Hematopoietic multipotent progenitor cell treated with erythropoietin and hydrocortisone succinate and interleukin-3 and kit ligand, for 8 days (in vitro differentiated cells): ENCODE results near the gene TOLLIP.

Experiments
- DNase-seq: peaks from one replicate; pipeline ENCODE4 v3.0.0-alpha.2; 2015

TOLLIP gene

DNA sequence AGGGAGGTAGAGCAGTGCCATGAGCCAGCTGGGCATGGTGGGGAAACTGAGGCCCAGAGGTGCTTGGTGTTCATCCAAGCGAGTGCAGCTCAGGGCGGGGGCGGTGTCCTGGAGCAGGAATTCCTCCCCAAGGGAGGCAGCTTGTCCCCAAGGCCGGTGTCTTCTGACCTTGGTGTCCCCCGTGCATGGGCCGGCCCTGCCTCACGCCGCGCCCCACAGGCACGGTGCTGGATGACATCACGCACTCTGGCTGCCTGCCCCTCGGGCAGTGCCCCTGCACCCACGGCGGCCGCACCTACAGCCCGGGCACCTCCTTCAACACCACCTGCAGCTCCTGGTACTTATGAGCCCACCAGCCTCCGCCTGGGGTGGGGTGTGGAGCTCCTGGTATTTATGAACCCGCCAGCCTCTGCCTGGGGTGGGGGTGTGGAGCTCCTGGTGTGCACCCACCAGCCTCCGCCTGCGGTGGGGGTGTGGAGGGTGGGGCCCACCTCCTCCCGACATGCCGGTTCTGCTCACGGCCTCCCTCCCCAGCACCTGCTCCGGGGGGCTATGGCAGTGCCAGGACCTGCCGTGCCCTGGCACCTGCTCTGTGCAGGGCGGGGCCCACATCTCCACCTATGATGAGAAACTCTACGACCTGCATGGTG is 79.8 kb downstream of the TOLLIP start:
- DNase-seq: no peak

DNA sequence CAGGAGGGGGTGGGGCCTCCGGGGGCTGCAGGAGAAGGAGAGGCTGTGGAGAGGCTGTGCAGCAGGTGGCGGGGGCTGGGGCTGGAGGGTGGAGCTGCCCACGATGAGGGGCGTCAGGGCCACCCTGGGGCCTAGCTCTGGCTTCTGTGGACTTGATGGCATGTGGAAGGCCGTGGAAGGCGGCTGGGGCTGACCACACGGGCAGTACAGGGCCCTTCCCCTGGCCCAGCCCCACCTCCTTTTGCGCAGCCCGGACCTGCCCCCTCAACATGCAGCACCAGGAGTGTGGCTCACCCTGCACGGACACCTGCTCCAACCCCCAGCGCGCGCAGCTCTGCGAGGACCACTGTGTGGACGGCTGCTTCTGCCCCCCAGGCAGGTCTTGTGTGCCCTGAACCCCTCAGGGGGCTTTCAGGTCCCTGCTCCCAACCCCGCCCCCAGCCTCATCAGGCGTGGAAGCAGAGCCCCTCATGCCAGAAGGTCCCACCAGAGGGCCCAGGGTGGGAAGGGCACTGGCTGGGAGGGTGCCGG is 80.4 kb downstream of the TOLLIP start:
- no peak for DNase-seq

DNA sequence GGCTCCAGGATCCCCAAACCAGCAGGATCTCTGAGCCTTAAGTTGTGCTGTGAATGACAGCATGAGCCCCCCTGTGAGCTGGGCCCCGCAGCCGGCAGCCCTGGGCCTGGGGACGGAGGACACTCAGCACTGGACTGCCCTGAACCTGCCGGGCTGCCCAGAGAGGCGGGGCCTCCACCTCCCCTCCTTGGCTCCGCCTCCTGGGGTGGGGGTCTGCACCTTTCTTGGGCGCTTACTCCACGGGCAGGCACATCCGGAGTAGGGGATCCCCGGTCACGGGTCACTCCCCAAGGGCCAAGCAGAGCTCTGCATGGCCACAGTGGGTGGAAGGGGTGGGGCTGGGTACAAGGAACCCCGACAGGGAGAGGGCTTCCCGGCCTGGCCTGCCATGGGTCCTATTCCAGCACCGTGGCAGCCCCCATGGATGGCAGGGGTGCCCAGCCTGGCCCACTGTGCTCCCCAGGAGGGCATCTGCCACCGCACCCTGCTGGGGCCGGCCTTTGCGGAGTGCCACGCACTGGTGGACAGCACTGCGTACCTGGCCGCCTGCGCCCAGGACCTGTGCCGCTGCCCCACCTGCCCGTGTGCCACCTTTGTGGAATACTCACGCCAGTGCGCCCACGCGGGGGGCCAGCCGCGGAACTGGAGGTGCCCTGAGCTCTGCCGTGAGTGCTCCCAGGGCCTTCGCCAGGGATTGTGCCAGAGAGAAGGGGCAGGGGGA is 81.2 kb downstream of the TOLLIP start:
- no peak for DNase-seq

DNA sequence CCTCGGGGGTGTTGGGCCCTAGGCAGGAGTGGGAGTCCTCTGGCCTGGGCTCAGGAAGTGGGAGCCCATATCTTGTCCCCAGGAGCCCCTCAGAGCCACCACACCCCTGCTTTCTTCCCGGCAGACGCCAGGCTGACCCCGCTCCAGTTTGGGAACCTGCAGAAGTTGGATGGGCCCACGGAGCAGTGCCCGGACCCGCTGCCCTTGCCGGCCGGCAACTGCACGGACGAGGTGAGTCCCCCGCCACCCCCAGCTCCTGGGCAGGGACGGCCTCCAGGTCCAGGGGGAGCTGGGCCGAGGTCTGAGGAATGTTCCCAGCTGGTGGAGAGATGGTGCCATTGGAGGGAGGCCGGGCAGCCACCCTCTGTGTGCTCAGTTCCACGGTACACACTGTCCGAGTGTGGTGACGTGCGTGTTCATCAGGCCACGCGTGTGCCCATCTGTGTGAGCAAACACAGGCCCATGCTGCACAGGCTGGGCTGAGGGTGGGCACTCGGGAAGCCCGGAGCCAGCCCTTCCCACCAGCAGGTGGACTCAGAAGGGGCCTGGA is 81.8 kb downstream of the TOLLIP start:
- no peak for DNase-seq

DNA sequence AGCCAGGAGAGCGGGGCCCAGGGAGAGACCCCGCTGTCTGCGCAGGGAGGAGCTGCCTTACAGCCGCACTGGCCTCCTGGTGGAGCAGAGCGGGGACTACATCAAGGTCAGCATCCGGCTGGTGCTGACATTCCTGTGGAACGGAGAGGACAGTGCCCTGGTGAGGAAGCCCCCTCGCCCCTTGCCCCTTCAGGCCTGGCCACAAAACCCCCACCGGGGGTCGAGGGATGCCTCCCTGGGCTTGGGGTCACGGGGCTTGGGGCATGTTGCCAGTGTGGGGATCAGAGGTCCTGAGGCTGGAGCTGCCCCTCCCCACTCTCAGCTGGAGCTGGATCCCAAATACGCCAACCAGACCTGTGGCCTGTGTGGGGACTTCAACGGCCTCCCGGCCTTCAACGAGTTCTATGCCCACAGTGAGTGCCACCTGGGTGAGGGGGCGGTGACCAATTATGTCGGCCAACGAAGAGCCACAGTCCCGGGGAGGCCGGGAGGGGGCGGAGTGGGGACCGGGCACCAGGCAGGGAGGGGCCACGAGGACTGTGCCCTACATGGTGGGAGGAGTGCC is 82.4 kb downstream of the TOLLIP start:
- no peak for DNase-seq

DNA sequence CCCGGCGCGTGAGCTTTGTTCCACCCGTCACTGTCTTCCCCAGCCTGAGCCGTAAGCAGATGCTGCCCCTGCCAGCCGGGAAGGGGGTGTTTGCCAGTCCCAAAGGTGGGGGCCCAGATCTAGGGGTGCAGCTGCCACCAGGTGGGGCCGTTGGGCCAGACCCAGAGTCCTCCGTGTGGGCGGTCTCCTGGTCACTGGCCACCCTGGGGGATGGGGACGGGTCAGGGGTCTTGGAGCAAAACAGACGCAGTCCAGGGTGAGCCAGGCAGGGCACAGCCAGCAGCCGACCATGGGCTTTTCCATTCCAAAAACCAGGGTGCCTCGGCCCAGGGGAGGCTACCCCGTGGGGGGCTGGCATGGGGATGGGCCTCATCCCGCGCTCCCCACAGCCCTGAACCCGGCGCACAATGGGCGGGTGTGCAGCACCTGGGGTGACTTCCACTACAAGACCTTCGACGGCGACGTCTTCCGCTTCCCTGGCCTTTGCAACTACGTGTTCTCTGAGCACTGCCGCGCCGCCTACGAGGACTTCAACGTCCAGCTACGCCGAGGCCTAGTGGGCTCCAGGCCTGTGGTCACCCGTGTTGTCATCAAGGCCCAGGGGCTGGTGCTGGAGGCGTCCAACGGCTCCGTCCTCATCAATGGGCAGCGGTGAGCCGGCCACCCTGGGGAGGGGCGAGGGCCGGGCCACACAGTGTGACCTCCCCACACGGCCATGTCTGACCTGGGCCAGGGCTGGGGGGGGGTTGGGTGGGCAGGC is 83.0 kb downstream of the TOLLIP start:
- DNase-seq: no peak

DNA sequence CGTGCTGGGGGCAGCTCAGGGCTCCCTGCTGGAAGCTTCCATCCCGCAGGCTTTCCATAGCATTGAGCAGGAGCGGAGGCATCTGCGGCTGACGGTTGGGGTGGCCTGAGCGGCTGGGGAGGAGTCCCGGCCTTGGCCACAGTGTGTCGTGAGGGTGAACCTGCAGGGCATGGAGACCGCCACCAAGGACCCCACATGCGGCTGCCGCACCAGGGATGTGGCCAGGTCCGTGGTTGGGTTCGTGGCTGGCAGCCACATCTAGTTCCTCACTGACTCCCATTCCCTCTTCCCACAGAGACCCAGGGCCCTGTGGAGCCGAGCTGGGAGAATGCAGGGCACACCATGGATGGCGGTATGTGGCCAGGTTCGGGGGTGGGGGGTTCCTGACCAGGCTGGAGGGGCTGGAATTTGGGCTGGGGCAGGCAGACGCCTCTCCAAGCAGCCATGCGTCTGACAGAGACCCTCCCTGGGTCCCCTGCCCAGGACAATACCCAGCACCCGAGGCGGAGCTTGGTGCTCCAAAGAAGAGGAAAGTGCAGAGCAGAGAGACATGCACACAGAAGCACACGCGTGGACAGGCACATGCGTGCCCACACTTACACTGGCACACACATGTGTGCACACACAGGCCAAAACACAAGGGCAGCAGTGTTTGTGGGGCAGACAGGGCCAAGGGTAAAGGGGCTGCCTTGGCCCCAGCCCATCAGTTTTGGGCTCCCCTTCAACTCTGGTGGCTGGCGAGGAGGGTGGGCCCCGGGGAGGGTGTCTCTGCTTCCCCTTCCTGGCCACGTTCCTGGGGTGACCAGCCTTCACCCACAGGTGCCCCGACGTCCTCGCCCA is 83.8 kb downstream of the TOLLIP start:
- DNase-seq: no peak

DNA sequence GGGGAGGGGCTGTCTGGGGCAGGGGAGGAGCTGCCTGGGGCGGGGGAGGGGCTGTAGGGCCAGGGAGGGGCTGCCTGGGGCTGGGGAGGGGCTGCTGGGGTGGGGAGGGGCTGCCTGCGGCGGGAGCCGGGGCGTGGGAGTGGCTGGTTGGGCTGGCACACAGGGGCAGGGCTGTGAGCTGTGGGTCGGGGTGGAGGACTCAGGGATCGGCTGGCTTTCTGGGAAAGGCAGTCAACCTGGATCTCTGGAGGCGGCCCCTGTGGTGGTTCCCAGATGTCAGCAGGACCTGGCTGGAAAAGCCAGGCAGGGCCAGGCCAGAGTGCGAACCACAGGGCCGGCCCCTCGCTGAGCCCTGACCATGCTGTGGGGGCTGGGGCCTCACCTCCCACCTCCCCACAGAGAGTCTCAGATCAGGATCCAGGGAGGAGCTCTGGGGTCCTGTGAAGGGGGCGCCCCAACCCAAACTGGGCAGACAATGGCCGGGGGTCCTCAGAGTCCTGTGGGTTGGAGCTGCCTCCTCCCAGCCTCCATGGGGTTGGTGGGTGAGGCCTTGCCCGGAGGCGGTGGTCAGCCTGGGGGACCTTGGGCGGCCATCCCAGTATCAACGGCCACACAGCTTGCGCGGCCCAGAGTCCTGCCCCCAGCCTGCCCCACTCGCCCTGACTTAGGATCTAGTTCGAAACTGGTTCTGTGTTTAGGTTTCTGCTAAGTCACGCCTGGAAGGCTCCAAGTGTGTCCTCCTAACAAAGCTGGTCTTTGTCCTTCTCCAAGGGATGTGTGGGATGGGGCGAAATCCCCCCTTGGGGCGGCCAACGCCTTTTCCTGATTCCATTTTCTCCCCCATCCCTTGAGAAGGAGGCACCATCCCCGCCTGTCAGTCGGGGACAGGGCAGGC is 84.7 kb downstream of the TOLLIP start:
- no peak for DNase-seq
